GM12878 (cell line): Measurements from ENCODE around the gene PKDREJ. TPM values are rescaled to one million over a fixed set of nuclear protein-coding genes. Genes with fewer than 3 reads are reported as not detected.

ENCODE experiments used
- CBX5 ChIP-seq: sonication (generic); IDR thresholded peaks from 2 replicates; pipeline ENCODE4 v1.6.1; 2016; ENCODE audit warnings: low read depth, moderate library complexity, mild to moderate bottlenecking, inconsistent platforms
- IKZF1 ChIP-seq: fragments of 450-650 bp; conservative IDR thresholded peaks from 2 replicates; pipeline ENCODE4 v1.6.1; 2017; ENCODE audit warnings: antibody characterized with exemption, mild to moderate bottlenecking
- KLF5 ChIP-seq: fragments of 450-650 bp; IDR thresholded peaks from 2 replicates; pipeline ENCODE4 v1.6.1; 2014; ENCODE audit warnings: mild to moderate bottlenecking; ENCODE audit not compliant: partially characterized antibody
- MEF2B ChIP-seq: fragments of 450-650 bp; IDR thresholded peaks from 2 replicates; pipeline ENCODE4 v1.6.1; 2018; ENCODE audit warnings: mild to moderate bottlenecking, moderate library complexity; ENCODE audit not compliant: partially characterized antibody, poor library complexity, severe bottlenecking
- POLR2AphosphoS5 ChIP-seq: IDR thresholded peaks from 2 replicates; pipeline ENCODE4 v1.6.1; 2011; ENCODE audit warnings: mild to moderate bottlenecking, low read length, inconsistent platforms
- POU2F2 ChIP-seq: IDR thresholded peaks from 3 replicates; pipeline ENCODE4 v1.6.1; 2011; ENCODE audit warnings: low read depth, mild to moderate bottlenecking, low read length, borderline replicate concordance
- SMC3 ChIP-seq: IDR thresholded peaks from 2 replicates; pipeline ENCODE4 v1.6.1; 2011; ENCODE audit warnings: low read length, improper control_type of control experiment, borderline replicate concordance
- polyA plus RNA-seq, 11 experiments: library from polyadenylated mRNA; depleted of rRNA in 4 of 11; unstranded in 6 of 11; stranded (reverse) in 5 of 11; fragments of >200 nt; fragmentation: Nextera tagmentation in 4 of 11; fragmentation: Illumina TruSeq in 1 of 11; extraction: Ambion mirVana in 4 of 11; extraction: Trizol in 1 of 11; gene quantifications; 1 replicate in 1 of 11; 2 replicates in 10 of 11; pipeline versions ENCODE4 v1.2.1 to v1.2.3, GENCODE V29; 2011 to 2016; ENCODE audit warnings: inconsistent platforms in 2 of 11, missing spikeins in 2 of 11, low read depth in 1 of 11
- total RNA-seq, 4 experiments: library from RNA; depleted of rRNA in 3 of 4; stranded (reverse); fragments of >200 nt in 3 of 4; fragmentation: Illumina TruSeq in 1 of 4; extraction: Trizol in 1 of 4; gene quantifications; 2 replicates each; pipeline versions ENCODE4 v1.2.1 to v1.2.3, GENCODE V29; 2013 to 2021
- TF ChIP-seq, protein P1 (sequence below): fragments of 450-650 bp; IDR thresholded peaks from 2 replicates; pipeline ENCODE4 v1.6.1; 2017; ENCODE audit warnings: low read depth, mild to moderate bottlenecking, moderate library complexity
- TF ChIP-seq, protein P2 (sequence below): IDR thresholded peaks from 2 replicates; pipeline ENCODE4 v1.6.1; 2012; ENCODE audit warnings: low read depth, low read length, improper control_type of control experiment
- TF ChIP-seq, protein P3 (sequence below): fragments of 450-650 bp; IDR thresholded peaks from 2 replicates; pipeline ENCODE4 v1.6.1; 2016; ENCODE audit warnings: mild to moderate bottlenecking, moderate library complexity, borderline replicate concordance
- TF ChIP-seq, protein P4 (sequence below): IDR thresholded peaks from 2 replicates; pipeline ENCODE4 v1.6.1; 2012; ENCODE audit warnings: low read depth, low read length, improper control_type of control experiment
- TF ChIP-seq, protein P5 (sequence below): fragments of 450-650 bp; IDR thresholded peaks from 2 replicates; pipeline ENCODE4 v1.6.1; 2018; ENCODE audit warnings: borderline replicate concordance, mild to moderate bottlenecking; ENCODE audit not compliant: partially characterized antibody
- TF ChIP-seq, protein P6 (sequence below): fragments of 450-650 bp; IDR thresholded peaks from 2 replicates; pipeline ENCODE4 v1.6.1; 2017; ENCODE audit warnings: antibody characterized with exemption, mild to moderate bottlenecking, moderate library complexity

PKDREJ gene
- total and polyA plus RNA-seq, 10 of the 15 experiments (the other 5 are each of a cell fraction or from before 2014, with no cell fraction given), result 0.02 to 0.03 TPM; not detected in 8

DNA sequence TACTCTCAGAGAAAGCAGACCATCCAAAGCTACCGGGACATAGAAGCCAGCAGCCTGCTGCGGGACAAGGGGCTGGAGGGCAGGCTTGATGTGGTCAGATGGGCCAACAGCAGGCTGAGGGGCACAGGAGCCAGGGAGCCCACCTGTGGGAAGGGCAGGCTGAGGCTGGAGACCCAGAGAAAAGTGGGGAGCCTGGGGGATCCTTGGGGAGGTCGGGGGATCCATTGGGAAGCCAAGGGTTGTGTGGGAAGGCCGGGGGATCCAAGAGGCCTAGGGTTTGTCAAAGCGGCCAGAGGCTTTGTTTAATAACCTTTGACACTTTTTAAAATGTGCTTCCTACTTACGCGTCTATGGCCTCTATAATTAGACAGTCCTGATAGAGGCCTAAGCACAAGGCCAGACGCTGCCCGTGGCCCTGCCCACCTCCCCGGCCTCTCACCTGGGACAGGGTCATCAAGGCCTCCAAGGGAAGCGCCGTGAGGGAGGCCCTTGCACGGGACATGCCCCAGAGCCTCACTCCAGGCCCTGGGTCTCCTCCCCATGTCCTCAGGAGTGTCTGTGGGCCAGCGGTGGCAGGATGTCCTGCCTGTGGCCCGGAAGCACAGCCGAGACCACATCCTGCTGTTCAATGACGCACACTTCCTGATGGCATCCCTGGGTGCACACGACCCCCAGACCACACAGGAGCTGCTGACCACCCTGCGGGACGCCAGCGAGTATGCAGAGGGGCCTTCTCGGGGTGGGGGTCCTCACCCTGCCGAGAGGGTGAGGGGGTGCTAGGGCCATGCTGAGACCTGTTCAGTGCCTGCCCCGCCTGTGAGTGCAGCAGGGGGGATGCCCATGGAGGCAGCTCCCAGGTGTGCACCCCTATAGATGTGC lies 25.0 kb upstream of the PKDREJ start (continued):
- TF ChIP-seq, protein P1, sequence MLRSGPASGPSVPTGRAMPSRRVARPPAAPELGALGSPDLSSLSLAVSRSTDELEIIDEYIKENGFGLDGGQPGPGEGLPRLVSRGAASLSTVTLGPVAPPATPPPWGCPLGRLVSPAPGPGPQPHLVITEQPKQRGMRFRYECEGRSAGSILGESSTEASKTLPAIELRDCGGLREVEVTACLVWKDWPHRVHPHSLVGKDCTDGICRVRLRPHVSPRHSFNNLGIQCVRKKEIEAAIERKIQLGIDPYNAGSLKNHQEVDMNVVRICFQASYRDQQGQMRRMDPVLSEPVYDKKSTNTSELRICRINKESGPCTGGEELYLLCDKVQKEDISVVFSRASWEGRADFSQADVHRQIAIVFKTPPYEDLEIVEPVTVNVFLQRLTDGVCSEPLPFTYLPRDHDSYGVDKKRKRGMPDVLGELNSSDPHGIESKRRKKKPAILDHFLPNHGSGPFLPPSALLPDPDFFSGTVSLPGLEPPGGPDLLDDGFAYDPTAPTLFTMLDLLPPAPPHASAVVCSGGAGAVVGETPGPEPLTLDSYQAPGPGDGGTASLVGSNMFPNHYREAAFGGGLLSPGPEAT, result peak; percentile 69; the same call in 1 of the 2 replicates
- TF ChIP-seq MEF2B (peak; percentile 60), POLR2AphosphoS5 (peak; percentile 93), SMC3 (no peak), CBX5 (no peak), KLF5 (no peak), POU2F2 (peak; percentile 87; the same call in 2 of the 3 replicates), IKZF1 (peak; percentile 77)
- TF ChIP-seq, protein P2, sequence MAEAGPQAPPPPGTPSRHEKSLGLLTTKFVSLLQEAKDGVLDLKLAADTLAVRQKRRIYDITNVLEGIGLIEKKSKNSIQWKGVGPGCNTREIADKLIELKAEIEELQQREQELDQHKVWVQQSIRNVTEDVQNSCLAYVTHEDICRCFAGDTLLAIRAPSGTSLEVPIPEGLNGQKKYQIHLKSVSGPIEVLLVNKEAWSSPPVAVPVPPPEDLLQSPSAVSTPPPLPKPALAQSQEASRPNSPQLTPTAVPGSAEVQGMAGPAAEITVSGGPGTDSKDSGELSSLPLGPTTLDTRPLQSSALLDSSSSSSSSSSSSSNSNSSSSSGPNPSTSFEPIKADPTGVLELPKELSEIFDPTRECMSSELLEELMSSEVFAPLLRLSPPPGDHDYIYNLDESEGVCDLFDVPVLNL, result no peak
- TF ChIP-seq, protein P3, sequence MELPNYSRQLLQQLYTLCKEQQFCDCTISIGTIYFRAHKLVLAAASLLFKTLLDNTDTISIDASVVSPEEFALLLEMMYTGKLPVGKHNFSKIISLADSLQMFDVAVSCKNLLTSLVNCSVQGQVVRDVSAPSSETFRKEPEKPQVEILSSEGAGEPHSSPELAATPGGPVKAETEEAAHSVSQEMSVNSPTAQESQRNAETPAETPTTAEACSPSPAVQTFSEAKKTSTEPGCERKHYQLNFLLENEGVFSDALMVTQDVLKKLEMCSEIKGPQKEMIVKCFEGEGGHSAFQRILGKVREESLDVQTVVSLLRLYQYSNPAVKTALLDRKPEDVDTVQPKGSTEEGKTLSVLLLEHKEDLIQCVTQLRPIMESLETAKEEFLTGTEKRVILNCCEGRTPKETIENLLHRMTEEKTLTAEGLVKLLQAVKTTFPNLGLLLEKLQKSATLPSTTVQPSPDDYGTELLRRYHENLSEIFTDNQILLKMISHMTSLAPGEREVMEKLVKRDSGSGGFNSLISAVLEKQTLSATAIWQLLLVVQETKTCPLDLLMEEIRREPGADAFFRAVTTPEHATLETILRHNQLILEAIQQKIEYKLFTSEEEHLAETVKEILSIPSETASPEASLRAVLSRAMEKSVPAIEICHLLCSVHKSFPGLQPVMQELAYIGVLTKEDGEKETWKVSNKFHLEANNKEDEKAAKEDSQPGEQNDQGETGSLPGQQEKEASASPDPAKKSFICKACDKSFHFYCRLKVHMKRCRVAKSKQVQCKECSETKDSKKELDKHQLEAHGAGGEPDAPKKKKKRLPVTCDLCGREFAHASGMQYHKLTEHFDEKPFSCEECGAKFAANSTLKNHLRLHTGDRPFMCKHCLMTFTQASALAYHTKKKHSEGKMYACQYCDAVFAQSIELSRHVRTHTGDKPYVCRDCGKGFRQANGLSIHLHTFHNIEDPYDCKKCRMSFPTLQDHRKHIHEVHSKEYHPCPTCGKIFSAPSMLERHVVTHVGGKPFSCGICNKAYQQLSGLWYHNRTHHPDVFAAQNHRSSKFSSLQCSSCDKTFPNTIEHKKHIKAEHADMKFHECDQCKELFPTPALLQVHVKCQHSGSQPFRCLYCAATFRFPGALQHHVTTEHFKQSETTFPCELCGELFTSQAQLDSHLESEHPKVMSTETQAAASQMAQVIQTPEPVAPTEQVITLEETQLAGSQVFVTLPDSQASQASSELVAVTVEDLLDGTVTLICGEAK, result peak; percentile 88
- TF ChIP-seq, protein P4, sequence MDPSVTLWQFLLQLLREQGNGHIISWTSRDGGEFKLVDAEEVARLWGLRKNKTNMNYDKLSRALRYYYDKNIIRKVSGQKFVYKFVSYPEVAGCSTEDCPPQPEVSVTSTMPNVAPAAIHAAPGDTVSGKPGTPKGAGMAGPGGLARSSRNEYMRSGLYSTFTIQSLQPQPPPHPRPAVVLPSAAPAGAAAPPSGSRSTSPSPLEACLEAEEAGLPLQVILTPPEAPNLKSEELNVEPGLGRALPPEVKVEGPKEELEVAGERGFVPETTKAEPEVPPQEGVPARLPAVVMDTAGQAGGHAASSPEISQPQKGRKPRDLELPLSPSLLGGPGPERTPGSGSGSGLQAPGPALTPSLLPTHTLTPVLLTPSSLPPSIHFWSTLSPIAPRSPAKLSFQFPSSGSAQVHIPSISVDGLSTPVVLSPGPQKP, result peak; percentile 44; the same call in 1 of the 2 replicates
- TF ChIP-seq, protein P5, sequence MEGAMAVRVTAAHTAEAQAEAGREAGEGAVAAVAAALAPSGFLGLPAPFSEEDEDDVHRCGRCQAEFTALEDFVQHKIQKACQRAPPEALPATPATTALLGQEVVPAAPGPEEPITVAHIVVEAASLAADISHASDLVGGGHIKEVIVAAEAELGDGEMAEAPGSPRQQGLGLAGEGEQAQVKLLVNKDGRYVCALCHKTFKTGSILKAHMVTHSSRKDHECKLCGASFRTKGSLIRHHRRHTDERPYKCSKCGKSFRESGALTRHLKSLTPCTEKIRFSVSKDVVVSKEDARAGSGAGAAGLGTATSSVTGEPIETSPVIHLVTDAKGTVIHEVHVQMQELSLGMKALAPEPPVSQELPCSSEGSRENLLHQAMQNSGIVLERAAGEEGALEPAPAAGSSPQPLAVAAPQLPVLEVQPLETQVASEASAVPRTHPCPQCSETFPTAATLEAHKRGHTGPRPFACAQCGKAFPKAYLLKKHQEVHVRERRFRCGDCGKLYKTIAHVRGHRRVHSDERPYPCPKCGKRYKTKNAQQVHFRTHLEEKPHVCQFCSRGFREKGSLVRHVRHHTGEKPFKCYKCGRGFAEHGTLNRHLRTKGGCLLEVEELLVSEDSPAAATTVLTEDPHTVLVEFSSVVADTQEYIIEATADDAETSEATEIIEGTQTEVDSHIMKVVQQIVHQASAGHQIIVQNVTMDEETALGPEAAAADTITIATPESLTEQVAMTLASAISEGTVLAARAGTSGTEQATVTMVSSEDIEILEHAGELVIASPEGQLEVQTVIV, result no peak
- TF ChIP-seq, protein P6, sequence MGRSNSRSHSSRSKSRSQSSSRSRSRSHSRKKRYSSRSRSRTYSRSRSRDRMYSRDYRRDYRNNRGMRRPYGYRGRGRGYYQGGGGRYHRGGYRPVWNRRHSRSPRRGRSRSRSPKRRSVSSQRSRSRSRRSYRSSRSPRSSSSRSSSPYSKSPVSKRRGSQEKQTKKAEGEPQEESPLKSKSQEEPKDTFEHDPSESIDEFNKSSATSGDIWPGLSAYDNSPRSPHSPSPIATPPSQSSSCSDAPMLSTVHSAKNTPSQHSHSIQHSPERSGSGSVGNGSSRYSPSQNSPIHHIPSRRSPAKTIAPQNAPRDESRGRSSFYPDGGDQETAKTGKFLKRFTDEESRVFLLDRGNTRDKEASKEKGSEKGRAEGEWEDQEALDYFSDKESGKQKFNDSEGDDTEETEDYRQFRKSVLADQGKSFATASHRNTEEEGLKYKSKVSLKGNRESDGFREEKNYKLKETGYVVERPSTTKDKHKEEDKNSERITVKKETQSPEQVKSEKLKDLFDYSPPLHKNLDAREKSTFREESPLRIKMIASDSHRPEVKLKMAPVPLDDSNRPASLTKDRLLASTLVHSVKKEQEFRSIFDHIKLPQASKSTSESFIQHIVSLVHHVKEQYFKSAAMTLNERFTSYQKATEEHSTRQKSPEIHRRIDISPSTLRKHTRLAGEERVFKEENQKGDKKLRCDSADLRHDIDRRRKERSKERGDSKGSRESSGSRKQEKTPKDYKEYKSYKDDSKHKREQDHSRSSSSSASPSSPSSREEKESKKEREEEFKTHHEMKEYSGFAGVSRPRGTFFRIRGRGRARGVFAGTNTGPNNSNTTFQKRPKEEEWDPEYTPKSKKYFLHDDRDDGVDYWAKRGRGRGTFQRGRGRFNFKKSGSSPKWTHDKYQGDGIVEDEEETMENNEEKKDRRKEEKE, result no peak
